HUES48 (cell line): ENCODE measurements around the gene MYBPC1.
"Not testable (repeated sequence)": the region's sequence is repeated elsewhere in the genome, so short reads cannot be mapped to it uniquely, and the experiment has no call there.

Source experiments
- H3K27ac ChIP-seq: one replicate; pipeline ENCODE4 v1.7.0; 2013; ENCODE audit warnings: low read depth, low read length, inconsistent platforms
- H3K27me3 ChIP-seq: 2 replicates; pipeline ENCODE4 v1.6.1; 2013; ENCODE audit warnings: mild to moderate bottlenecking, low read length; ENCODE audit not compliant: control insufficient read depth, insufficient read depth
- H3K36me3 ChIP-seq: 2 replicates; pipeline ENCODE4 v1.6.1; 2013; ENCODE audit warnings: low read length; ENCODE audit not compliant: control insufficient read depth, insufficient read depth
- H3K4me1 ChIP-seq: 2 replicates; pipeline ENCODE4 v1.6.1; 2013; ENCODE audit warnings: mild to moderate bottlenecking, low read length; ENCODE audit not compliant: control insufficient read depth, insufficient read depth
- H3K4me3 ChIP-seq: 2 replicates; pipeline ENCODE4 v1.5.1; 2013; ENCODE audit warnings: mild to moderate bottlenecking, low read depth, low read length
- H3K9ac ChIP-seq: 2 replicates; pipeline ENCODE4 v1.6.1; 2013; ENCODE audit warnings: mild to moderate bottlenecking, low read depth, low read length, moderate library complexity
- H3K9me3 ChIP-seq: 2 replicates; pipeline ENCODE4 v1.6.1; 2013; ENCODE audit warnings: low read length; ENCODE audit not compliant: control insufficient read depth, insufficient read depth

The MYBPC1 gene

DNA sequence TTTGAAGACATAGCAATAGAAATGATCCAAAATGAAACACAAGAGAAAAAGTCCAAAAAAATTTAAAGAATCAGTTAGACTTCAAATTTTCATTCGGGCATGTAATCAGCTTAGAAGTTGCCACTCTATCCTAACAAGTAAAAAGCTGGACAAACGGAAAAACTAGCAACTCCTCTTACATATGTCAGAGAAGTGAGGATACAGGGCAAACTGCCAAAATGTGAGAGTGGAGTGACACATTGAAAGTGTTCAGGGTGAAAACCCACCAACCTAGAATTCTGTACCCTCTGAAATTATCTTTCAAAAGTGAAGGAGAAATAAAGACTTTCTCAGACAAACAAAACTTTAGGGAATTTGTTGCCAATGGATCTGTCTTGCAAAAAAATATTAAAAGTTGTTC, 60.6 kb downstream of the MYBPC1 start:
- no peaks in the 10 kb centered on the region for H3K27me3 ChIP-seq
- H3K27ac ChIP-seq = no peak overlapping the region
- H3K9ac ChIP-seq = no peak overlapping the region
- no peaks in the 10 kb centered on the region for H3K36me3 ChIP-seq
- H3K4me3 ChIP-seq = no peak overlapping the region
- H3K9me3 ChIP-seq = no peaks in the 10 kb centered on the region
- no peaks in the 10 kb centered on the region for H3K4me1 ChIP-seq

- H3K9me3 ChIP-seq, H3K27me3 ChIP-seq, H3K27ac ChIP-seq, H3K36me3 ChIP-seq, H3K9ac ChIP-seq, H3K4me3 ChIP-seq: not testable (repeated sequence)
- H3K4me1 ChIP-seq = peaks cover 15% of the 10 kb centered on the region
These were observed 65.9 kb downstream of the MYBPC1 start for GRCh38 chr12:101660662-101661061.

DNA sequence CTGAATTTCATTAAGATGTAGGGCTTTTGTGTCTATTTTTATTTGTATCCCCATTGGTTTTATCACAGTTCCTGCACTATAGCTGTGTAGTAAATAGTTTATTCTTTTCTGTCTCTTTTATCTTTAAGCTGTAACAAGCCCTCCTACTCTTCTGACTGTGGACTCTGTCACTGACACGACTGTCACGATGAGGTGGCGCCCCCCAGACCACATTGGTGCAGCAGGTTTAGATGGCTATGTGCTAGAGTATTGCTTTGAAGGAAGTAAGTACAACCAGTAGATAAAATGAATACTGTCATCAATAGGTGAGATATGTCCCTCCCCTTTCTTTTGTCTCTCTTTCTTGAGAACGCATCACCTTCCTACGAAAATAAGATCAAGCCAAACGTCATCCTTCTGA, 68.5 kb downstream of the MYBPC1 start:
- H3K36me3 ChIP-seq = no peaks in the 10 kb centered on the region
- H3K27ac ChIP-seq = no peak overlapping the region
- no peaks in the 10 kb centered on the region for H3K27me3 ChIP-seq
- H3K4me3 ChIP-seq = no peak overlapping the region
- H3K9me3 ChIP-seq = no peaks in the 10 kb centered on the region
- H3K9ac ChIP-seq = no peak overlapping the region
- H3K4me1 ChIP-seq = peaks cover 25% of the 10 kb centered on the region

DNA sequence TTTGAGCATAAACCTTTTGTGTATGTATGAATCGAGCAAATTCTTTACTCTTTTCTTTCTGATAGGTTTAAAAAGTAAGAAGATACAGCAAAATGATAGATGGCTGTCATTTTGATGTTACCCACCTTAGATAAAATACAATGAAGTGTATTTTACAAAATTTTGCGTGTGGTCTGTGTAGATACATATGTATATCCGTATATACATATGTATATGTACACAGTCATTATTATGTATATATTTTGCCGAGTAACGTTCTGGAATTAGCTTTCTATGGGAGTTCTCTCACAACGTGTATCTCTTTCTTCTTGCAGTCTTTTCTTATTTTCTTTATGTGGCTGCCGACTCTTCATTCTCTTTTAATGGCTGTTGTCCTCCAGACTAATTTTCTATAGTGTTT, 70.2 kb downstream of the MYBPC1 start:
- no peaks in the 10 kb centered on the region for H3K27me3 ChIP-seq
- H3K36me3 ChIP-seq = no peaks in the 10 kb centered on the region

GRCh38 chr12:101666052-101666728, 71.4 kb downstream of the MYBPC1 start:
- H3K9ac ChIP-seq = no peak overlapping the region
- H3K4me3 ChIP-seq = no peak overlapping the region
- no peaks in the 10 kb centered on the region for H3K9me3 ChIP-seq
- no peak overlapping the region for H3K27ac ChIP-seq
- no peaks in the 10 kb centered on the region for H3K27me3 ChIP-seq
- no peaks in the 10 kb centered on the region for H3K36me3 ChIP-seq
- H3K4me1 ChIP-seq = peaks cover 25% of the 10 kb centered on the region

More for the DNA sequence above, 70.2 kb downstream of the MYBPC1 start:
- H3K9ac ChIP-seq = no peak overlapping the region
- H3K27ac ChIP-seq = no peak overlapping the region
- peaks cover 25% of the 10 kb centered on the region for H3K4me1 ChIP-seq
- no peak overlapping the region for H3K4me3 ChIP-seq
- no peaks in the 10 kb centered on the region for H3K9me3 ChIP-seq

DNA sequence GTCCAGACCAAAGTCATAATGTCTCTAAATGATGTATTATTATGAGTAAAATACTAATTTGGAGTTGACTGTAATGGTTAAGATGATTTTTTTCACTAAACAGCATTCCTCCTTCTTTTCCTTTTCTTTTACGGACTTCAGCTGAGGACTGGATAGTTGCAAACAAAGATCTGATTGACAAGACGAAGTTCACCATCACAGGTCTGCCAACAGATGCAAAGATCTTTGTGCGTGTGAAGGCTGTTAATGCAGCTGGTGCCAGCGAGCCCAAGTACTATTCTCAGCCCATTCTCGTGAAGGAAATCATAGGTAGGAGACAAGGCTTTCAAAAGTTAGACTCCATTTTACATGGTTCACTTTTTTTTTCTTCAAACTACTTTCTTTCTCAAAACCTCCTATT, 72.8 kb downstream of the MYBPC1 start:
- Histone ChIP-seq H3K4me3 (no peak overlapping the region), H3K27me3 (no peaks in the 10 kb centered on the region), H3K36me3 (no peaks in the 10 kb centered on the region), H3K9me3 (no peaks in the 10 kb centered on the region), H3K27ac (no peak overlapping the region), H3K4me1 (peaks cover 25% of the 10 kb centered on the region), H3K9ac (no peak overlapping the region)

- Histone ChIP-seq H3K27me3 (no peaks in the 10 kb centered on the region), H3K36me3 (no peaks in the 10 kb centered on the region), H3K4me1 (peaks cover 15% of the 10 kb centered on the region), H3K4me3 (no peak overlapping the region), H3K9me3 (no peaks in the 10 kb centered on the region), H3K9ac (no peak overlapping the region), H3K27ac (no peak overlapping the region)
These were observed 75.4 kb downstream of the MYBPC1 start for GRCh38 chr12:101670007-101670671.

- Histone ChIP-seq H3K27ac (no peak overlapping the region), H3K4me3 (no peak overlapping the region), H3K9ac (no peak overlapping the region), H3K36me3 (no peaks in the 10 kb centered on the region), H3K27me3 (no peaks in the 10 kb centered on the region), H3K4me1 (peaks cover 4% of the 10 kb centered on the region), H3K9me3 (no peaks in the 10 kb centered on the region)
These were observed 76.5 kb downstream of the MYBPC1 start for GRCh38 chr12:101671157-101671791.

DNA sequence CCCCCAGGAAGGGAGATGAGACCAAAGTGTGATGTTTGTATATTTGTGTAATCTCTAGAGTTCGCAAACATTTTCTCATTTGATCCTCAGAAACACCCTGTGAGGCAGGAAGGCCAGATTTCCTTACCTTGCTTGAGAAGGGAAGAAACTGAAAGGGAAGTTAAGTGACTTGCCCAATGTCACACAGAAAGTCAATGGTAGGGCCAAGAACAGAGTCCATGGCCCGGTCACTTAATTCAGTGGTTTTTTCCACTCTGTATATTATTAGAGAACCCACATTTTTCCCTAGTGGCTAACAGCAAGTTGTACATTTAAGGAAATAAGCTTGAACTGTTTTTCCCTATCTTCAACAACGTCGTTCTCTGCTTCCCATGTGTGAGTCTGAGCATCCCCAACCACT, 77.1 kb downstream of the MYBPC1 start:
- H3K9ac ChIP-seq = no peak overlapping the region
- no peak overlapping the region for H3K27ac ChIP-seq
- H3K4me1 ChIP-seq = no peaks in the 10 kb centered on the region
- no peaks in the 10 kb centered on the region for H3K27me3 ChIP-seq
- H3K9me3 ChIP-seq = no peaks in the 10 kb centered on the region
- H3K36me3 ChIP-seq = no peaks in the 10 kb centered on the region
- no peak overlapping the region for H3K4me3 ChIP-seq

DNA sequence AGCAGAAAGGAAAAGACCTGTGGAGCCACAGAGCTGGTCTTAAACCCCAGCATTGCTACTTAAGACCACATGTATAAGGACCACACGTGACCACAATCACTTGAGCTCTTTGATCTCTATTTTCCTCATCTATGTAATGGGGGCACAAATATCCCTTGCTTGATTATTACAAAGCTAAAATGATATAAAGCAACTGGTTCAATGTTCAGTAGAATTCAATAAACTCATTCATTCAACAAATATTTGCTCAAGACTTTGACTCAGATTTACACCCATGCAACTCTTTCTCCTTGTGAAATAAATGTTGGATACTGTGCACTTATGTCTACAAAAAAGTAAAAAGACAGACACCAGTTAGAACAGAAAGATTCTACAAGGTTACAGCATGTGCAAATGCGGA, 80.8 kb downstream of the MYBPC1 start:
- Histone ChIP-seq H3K27ac (no peak overlapping the region), H3K36me3 (no peaks in the 10 kb centered on the region), H3K27me3 (no peaks in the 10 kb centered on the region), H3K9me3 (no peaks in the 10 kb centered on the region), H3K9ac (no peak overlapping the region), H3K4me1 (no peaks in the 10 kb centered on the region), H3K4me3 (no peak overlapping the region)

- not testable (repeated sequence) for H3K9ac ChIP-seq, H3K36me3 ChIP-seq, H3K27me3 ChIP-seq, H3K4me3 ChIP-seq, H3K9me3 ChIP-seq, H3K4me1 ChIP-seq, H3K27ac ChIP-seq
These were observed 81.7 kb downstream of the MYBPC1 start for GRCh38 chr12:101676497-101676896.
